ENCODE results near the gene NFIA.

NFIA gene

GRCh38 chr1:61085206-61085982, 3.0 kb downstream of the NFIA start:
- TF ChIP-seq ZNF274 (IDR thresholded peaks at IDR 0.05; ENCODE audit: low read depth, low read length), result no peak
- no peak overlapping the region for H3K4me3 ChIP-seq (ENCODE audit: low read length)

GRCh38 chr1:61085983-61086644, 3.8 kb downstream of the NFIA start:
- no peak for TF ChIP-seq ZNF274 (IDR thresholded peaks at IDR 0.05; ENCODE audit: low read depth, low read length)
- no peak overlapping the region for H3K4me3 ChIP-seq (ENCODE audit: low read length)

- TF ChIP-seq ZNF274 (IDR thresholded peaks at IDR 0.05; ENCODE audit: low read depth, low read length), result no peak
- H3K4me3 ChIP-seq (ENCODE audit: low read length), result no peak overlapping the region
Measured at GRCh38 chr1:61087571-61087970, 5.2 kb downstream of the NFIA start.

GRCh38 chr1:61088163-61088974, 6.0 kb downstream of the NFIA start:
- TF ChIP-seq ZNF274 (IDR thresholded peaks at IDR 0.05; ENCODE audit: low read depth, low read length), result no peak
- no peak overlapping the region for H3K4me3 ChIP-seq (ENCODE audit: low read length)

- TF ChIP-seq ZNF274 (IDR thresholded peaks at IDR 0.05; ENCODE audit: low read depth, low read length), result no peak
Measured at GRCh38 chr1:61089338-61089737, 7.0 kb downstream of the NFIA start.

GRCh38 chr1:61089741-61090140, 7.4 kb downstream of the NFIA start:
- TF ChIP-seq ZNF274 (IDR thresholded peaks at IDR 0.05; ENCODE audit: low read depth, low read length), result no peak
- H3K4me3 ChIP-seq (ENCODE audit: low read length), result no peak overlapping the region

More at GRCh38 chr1:61089338-61089737, 7.0 kb downstream of the NFIA start:
- no peak overlapping the region for H3K4me3 ChIP-seq (ENCODE audit: low read length)

- no peak for TF ChIP-seq ZNF274 (IDR thresholded peaks at IDR 0.05; ENCODE audit: low read depth, low read length)
- no peak overlapping the region for H3K4me3 ChIP-seq (ENCODE audit: low read length)
Measured at GRCh38 chr1:61090546-61091202, 8.3 kb downstream of the NFIA start.

GRCh38 chr1:61091455-61091854, 9.1 kb downstream of the NFIA start:
- H3K4me3 ChIP-seq (ENCODE audit: low read length), result no peak overlapping the region
- no peak for TF ChIP-seq ZNF274 (IDR thresholded peaks at IDR 0.05; ENCODE audit: low read depth, low read length)

GRCh38 chr1:61092642-61093041, 10.3 kb downstream of the NFIA start:
- H3K4me3 ChIP-seq (ENCODE audit: low read length), result no peak overlapping the region
- no peak for TF ChIP-seq ZNF274 (IDR thresholded peaks at IDR 0.05; ENCODE audit: low read depth, low read length)

GRCh38 chr1:61093525-61094137, 11.3 kb downstream of the NFIA start:
- no peak for TF ChIP-seq ZNF274 (IDR thresholded peaks at IDR 0.05; ENCODE audit: low read depth, low read length)
- H3K4me3 ChIP-seq (ENCODE audit: low read length), result no peak overlapping the region

- no peak for TF ChIP-seq ZNF274 (IDR thresholded peaks at IDR 0.05; ENCODE audit: low read depth, low read length)
- H3K4me3 ChIP-seq (ENCODE audit: low read length), result no peak overlapping the region
Measured at GRCh38 chr1:61094677-61095469, 12.5 kb downstream of the NFIA start.

- H3K4me3 ChIP-seq (ENCODE audit: low read length), result no peak overlapping the region
- no peak for TF ChIP-seq ZNF274 (IDR thresholded peaks at IDR 0.05; ENCODE audit: low read depth, low read length)
Measured at GRCh38 chr1:61095470-61095812, 13.1 kb downstream of the NFIA start.

GRCh38 chr1:61097317-61097716, 15.0 kb downstream of the NFIA start:
- TF ChIP-seq ZNF274 (IDR thresholded peaks at IDR 0.05; ENCODE audit: low read depth, low read length), result no peak

More at GRCh38 chr1:61097317-61097716, 15.0 kb downstream of the NFIA start:
- H3K4me3 ChIP-seq (ENCODE audit: low read length), result no peak overlapping the region
